ENCODE results near the gene ATP11A. TPM values are rescaled to one million over a fixed set of nuclear protein-coding genes. Genes with fewer than 3 reads are reported as not detected.
A peak's percentile ranks its signal among the peaks of the same experiment; 100 is the strongest.

The ATP11A gene
- total and polyA plus RNA-seq, 9 donors = 11.9 to 26.7 (median 21.3) TPM

- WGBS (ENCODE audit: insufficient coverage) = 93% methylated on average over 2 of the region's 5 CpGs
- DNase-seq = peak; percentile 30
- no peaks in the 10 kb centered on the region for H3K9me3 ChIP-seq (replicated peaks; ENCODE audit: control insufficient read depth, low read depth, low read length)
- no peaks in the 10 kb centered on the region for H3K27me3 ChIP-seq (ENCODE audit: control insufficient read depth, insufficient read depth, low read length)
- H3K36me3 ChIP-seq (ENCODE audit: control insufficient read depth, insufficient read depth, low read length) = no peaks in the 10 kb centered on the region
- H3K27ac ChIP-seq (ENCODE audit: low read length) = no peak overlapping the region
- peaks cover 10% of the 10 kb centered on the region for H3K4me1 ChIP-seq (ENCODE audit: control insufficient read depth, insufficient read depth, low read length)
- no peak overlapping the region for H3K4me3 ChIP-seq (ENCODE audit: low read length)
Measured at GRCh38 chr13:112651311-112651710, 38.5 kb upstream of the ATP11A start.

- peak; percentile 41 for DNase-seq
- H3K9me3 ChIP-seq (replicated peaks; ENCODE audit: control insufficient read depth, low read depth, low read length) = no peaks in the 10 kb centered on the region
- no peaks in the 10 kb centered on the region for H3K36me3 ChIP-seq (ENCODE audit: control insufficient read depth, insufficient read depth, low read length)
- H3K27ac ChIP-seq (ENCODE audit: low read length) = peak overlapping the region; percentile 62
- 31% methylated on average over 6 of the region's 7 CpGs for WGBS (ENCODE audit: insufficient coverage)
- peaks cover 10% of the 10 kb centered on the region for H3K4me1 ChIP-seq (ENCODE audit: control insufficient read depth, insufficient read depth, low read length)
- H3K27me3 ChIP-seq (ENCODE audit: control insufficient read depth, insufficient read depth, low read length) = no peaks in the 10 kb centered on the region
- no peak overlapping the region for H3K4me3 ChIP-seq (ENCODE audit: low read length)
Measured at GRCh38 chr13:112651750-112652511, 37.9 kb upstream of the ATP11A start.

- no peaks in the 10 kb centered on the region for H3K36me3 ChIP-seq (ENCODE audit: control insufficient read depth, insufficient read depth, low read length)
- 53% methylated on average over 2 of the region's 7 CpGs for WGBS (ENCODE audit: insufficient coverage)
- peak; percentile 16 for DNase-seq
- peak overlapping the region; percentile 62 for H3K27ac ChIP-seq (ENCODE audit: low read length)
- H3K4me1 ChIP-seq (ENCODE audit: control insufficient read depth, insufficient read depth, low read length) = peaks cover 10% of the 10 kb centered on the region
- H3K9me3 ChIP-seq (replicated peaks; ENCODE audit: control insufficient read depth, low read depth, low read length) = no peaks in the 10 kb centered on the region
- H3K4me3 ChIP-seq (ENCODE audit: low read length) = no peak overlapping the region
- no peaks in the 10 kb centered on the region for H3K27me3 ChIP-seq (ENCODE audit: control insufficient read depth, insufficient read depth, low read length)
Measured at GRCh38 chr13:112652512-112653070, 37.2 kb upstream of the ATP11A start.

- Histone ChIP-seq H3K4me3 (ENCODE audit: low read length) (no peak overlapping the region), H3K27me3 (ENCODE audit: control insufficient read depth, insufficient read depth, low read length) (no peaks in the 10 kb centered on the region), H3K9me3 (replicated peaks; ENCODE audit: control insufficient read depth, low read depth, low read length) (no peaks in the 10 kb centered on the region), H3K36me3 (ENCODE audit: control insufficient read depth, insufficient read depth, low read length) (no peaks in the 10 kb centered on the region), H3K4me1 (ENCODE audit: control insufficient read depth, insufficient read depth, low read length) (peaks cover 15% of the 10 kb centered on the region), H3K27ac (ENCODE audit: low read length) (peak overlapping the region; percentile 76)
- WGBS (ENCODE audit: insufficient coverage) = no CpG with 5 or more reads among the region's 3 CpGs
- peak; percentile 95 for DNase-seq
Measured at GRCh38 chr13:112653071-112653470, 36.8 kb upstream of the ATP11A start.

GRCh38 chr13:112655913-112656312, 33.9 kb upstream of the ATP11A start:
- no peak overlapping the region for H3K4me3 ChIP-seq (ENCODE audit: low read length)
- no CpG with 5 or more reads among the region's 5 CpGs for WGBS (ENCODE audit: insufficient coverage)
- H3K9me3 ChIP-seq (replicated peaks; ENCODE audit: control insufficient read depth, low read depth, low read length) = no peaks in the 10 kb centered on the region
- H3K36me3 ChIP-seq (ENCODE audit: control insufficient read depth, insufficient read depth, low read length) = no peaks in the 10 kb centered on the region
- H3K27me3 ChIP-seq (ENCODE audit: control insufficient read depth, insufficient read depth, low read length) = no peaks in the 10 kb centered on the region
- H3K27ac ChIP-seq (ENCODE audit: low read length) = no peak overlapping the region
- peaks cover 21% of the 10 kb centered on the region for H3K4me1 ChIP-seq (ENCODE audit: control insufficient read depth, insufficient read depth, low read length)
- no peak for DNase-seq

GRCh38 chr13:112657850-112658445, 31.9 kb upstream of the ATP11A start:
- H3K27ac ChIP-seq (ENCODE audit: low read length) = peak overlapping the region; percentile 32

GRCh38 chr13:112658808-112659207, 31.0 kb upstream of the ATP11A start:
- no peak overlapping the region for H3K27ac ChIP-seq (ENCODE audit: low read length)
- H3K27me3 ChIP-seq (ENCODE audit: control insufficient read depth, insufficient read depth, low read length) = no peaks in the 10 kb centered on the region
- no peak for DNase-seq
- no peaks in the 10 kb centered on the region for H3K36me3 ChIP-seq (ENCODE audit: control insufficient read depth, insufficient read depth, low read length)
- H3K9me3 ChIP-seq (replicated peaks; ENCODE audit: control insufficient read depth, low read depth, low read length) = no peaks in the 10 kb centered on the region
- H3K4me1 ChIP-seq (ENCODE audit: control insufficient read depth, insufficient read depth, low read length) = peaks cover 10% of the 10 kb centered on the region
- WGBS (ENCODE audit: insufficient coverage) = no CpG with 5 or more reads among the region's 1 CpG
- H3K4me3 ChIP-seq (ENCODE audit: low read length) = no peak overlapping the region

More at GRCh38 chr13:112657850-112658445, 31.9 kb upstream of the ATP11A start:
- 38% methylated on average over 10 of the region's 14 CpGs for WGBS (ENCODE audit: insufficient coverage)
- H3K36me3 ChIP-seq (ENCODE audit: control insufficient read depth, insufficient read depth, low read length) = no peaks in the 10 kb centered on the region
- no peaks in the 10 kb centered on the region for H3K27me3 ChIP-seq (ENCODE audit: control insufficient read depth, insufficient read depth, low read length)
- DNase-seq = peak; percentile 80
- no peaks in the 10 kb centered on the region for H3K9me3 ChIP-seq (replicated peaks; ENCODE audit: control insufficient read depth, low read depth, low read length)
- H3K4me1 ChIP-seq (ENCODE audit: control insufficient read depth, insufficient read depth, low read length) = peaks cover 10% of the 10 kb centered on the region
- no peak overlapping the region for H3K4me3 ChIP-seq (ENCODE audit: low read length)

GRCh38 chr13:112661291-112661690, 28.5 kb upstream of the ATP11A start:
- H3K4me1 ChIP-seq (ENCODE audit: control insufficient read depth, insufficient read depth, low read length) = peaks cover 10% of the 10 kb centered on the region
- H3K27me3 ChIP-seq (ENCODE audit: control insufficient read depth, insufficient read depth, low read length) = no peaks in the 10 kb centered on the region
- H3K4me3 ChIP-seq (ENCODE audit: low read length) = no peak overlapping the region
- no peaks in the 10 kb centered on the region for H3K36me3 ChIP-seq (ENCODE audit: control insufficient read depth, insufficient read depth, low read length)
- WGBS (ENCODE audit: insufficient coverage) = no CpG with 5 or more reads among the region's 2 CpGs
- H3K9me3 ChIP-seq (replicated peaks; ENCODE audit: control insufficient read depth, low read depth, low read length) = no peaks in the 10 kb centered on the region
- no peak overlapping the region for H3K27ac ChIP-seq (ENCODE audit: low read length)
- DNase-seq = no peak

GRCh38 chr13:112664501-112665203, 25.2 kb upstream of the ATP11A start:
- DNase-seq = no peak
- no peak overlapping the region for H3K27ac ChIP-seq (ENCODE audit: low read length)
- WGBS (ENCODE audit: insufficient coverage) = 73% methylated on average over 22 of the region's 22 CpGs

GRCh38 chr13:112668924-112669323, 20.9 kb upstream of the ATP11A start:
- peaks cover 2% of the 10 kb centered on the region for H3K27me3 ChIP-seq (ENCODE audit: control insufficient read depth, insufficient read depth, low read length)
- no peak overlapping the region for H3K4me3 ChIP-seq (ENCODE audit: low read length)
- 63% methylated on average over 10 of the region's 13 CpGs for WGBS (ENCODE audit: insufficient coverage)
- no peaks in the 10 kb centered on the region for H3K36me3 ChIP-seq (ENCODE audit: control insufficient read depth, insufficient read depth, low read length)
- no peak for DNase-seq
- no peaks in the 10 kb centered on the region for H3K4me1 ChIP-seq (ENCODE audit: control insufficient read depth, insufficient read depth, low read length)
- H3K27ac ChIP-seq (ENCODE audit: low read length) = no peak overlapping the region
- no peaks in the 10 kb centered on the region for H3K9me3 ChIP-seq (replicated peaks; ENCODE audit: control insufficient read depth, low read depth, low read length)

More at GRCh38 chr13:112664501-112665203, 25.2 kb upstream of the ATP11A start:
- H3K27me3 ChIP-seq (ENCODE audit: control insufficient read depth, insufficient read depth, low read length) = peaks cover 2% of the 10 kb centered on the region
- no peaks in the 10 kb centered on the region for H3K9me3 ChIP-seq (replicated peaks; ENCODE audit: control insufficient read depth, low read depth, low read length)
- H3K36me3 ChIP-seq (ENCODE audit: control insufficient read depth, insufficient read depth, low read length) = no peaks in the 10 kb centered on the region
- H3K4me3 ChIP-seq (ENCODE audit: low read length) = no peak overlapping the region
- H3K4me1 ChIP-seq (ENCODE audit: control insufficient read depth, insufficient read depth, low read length) = no peaks in the 10 kb centered on the region
